Measurements from ENCODE around the gene ABCC1.

Gene ABCC1

DNA sequence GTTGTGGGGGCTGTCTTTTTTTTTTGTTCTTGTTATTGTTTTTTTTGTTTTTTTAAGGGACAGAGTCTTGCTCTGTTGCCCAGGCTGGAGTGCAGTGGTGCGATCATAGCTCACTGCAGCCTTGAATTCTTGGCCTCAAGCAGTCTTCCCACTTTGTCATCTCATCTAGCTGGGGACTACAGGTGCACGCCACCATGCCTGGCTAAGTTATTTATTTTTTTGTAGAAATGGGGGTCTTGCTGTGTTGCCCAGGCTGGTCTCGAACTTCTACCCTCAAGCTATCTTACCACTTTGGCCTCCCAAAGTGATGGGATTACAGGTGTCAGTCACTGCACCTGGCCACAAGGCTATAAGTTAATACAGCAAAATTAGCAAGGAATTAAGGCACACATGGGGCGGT lies 101.7 kb downstream of the ABCC1 start:
- no peak for DNase-seq

DNA sequence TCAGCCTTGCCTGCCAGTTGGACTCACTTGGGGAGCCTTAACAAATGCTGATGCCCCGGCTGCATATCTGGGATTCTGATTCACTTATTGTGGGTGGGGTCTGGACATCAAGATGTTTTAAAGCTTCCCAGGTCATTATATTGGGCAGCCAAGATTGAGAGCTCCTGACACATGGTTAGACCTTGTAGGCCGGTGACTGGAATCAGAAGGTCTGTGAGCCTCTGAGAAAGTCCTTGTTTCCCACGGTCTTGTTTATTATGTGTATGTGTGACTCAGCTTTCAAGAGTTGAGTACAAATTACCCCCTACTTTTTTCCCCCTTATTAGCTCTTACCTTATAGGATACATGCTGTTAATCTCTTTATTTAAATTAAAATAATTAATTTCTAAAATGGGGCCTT lies 103.5 kb downstream of the ABCC1 start:
- DNase-seq = no peak

DNA sequence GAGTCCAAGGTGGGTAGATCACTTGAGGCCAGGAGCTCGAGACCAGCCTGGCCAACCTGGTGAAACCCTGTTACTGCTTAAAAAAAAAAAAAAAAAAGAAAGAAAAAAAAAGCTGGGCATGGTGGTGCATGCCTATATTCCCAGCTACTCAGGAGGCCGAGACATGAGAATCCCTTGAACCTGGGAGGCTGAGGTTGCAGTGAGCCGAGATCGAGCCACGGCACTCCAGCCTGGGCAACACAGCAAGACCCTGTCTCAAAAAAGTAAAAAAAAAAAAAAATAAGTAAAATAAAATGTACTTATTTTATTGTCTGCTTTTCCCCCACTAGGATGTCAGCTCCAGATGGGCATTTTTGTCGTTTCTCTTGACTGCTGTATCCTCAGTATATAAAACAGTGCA lies 107.7 kb downstream of the ABCC1 start:
- no peak for DNase-seq

DNA sequence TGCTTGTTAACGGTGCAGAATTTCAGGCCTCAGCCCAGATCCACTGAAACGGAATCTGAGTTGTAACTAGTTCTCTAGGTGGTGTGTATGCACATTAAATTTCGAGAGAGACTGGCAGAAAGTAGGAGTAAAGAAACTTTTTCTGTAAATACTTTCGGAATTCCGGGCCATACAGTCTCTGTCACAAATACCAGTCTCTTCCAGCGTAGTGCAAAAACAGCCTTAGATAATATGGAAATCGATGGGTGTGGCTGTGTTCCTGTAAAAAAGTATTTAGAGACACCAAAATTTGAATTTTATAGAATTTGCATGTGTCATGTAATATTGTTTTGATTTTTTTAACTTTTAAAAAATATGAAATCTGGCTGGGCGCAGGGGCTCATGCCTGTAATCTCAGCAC lies 109.7 kb downstream of the ABCC1 start:
- no peak for DNase-seq

DNA sequence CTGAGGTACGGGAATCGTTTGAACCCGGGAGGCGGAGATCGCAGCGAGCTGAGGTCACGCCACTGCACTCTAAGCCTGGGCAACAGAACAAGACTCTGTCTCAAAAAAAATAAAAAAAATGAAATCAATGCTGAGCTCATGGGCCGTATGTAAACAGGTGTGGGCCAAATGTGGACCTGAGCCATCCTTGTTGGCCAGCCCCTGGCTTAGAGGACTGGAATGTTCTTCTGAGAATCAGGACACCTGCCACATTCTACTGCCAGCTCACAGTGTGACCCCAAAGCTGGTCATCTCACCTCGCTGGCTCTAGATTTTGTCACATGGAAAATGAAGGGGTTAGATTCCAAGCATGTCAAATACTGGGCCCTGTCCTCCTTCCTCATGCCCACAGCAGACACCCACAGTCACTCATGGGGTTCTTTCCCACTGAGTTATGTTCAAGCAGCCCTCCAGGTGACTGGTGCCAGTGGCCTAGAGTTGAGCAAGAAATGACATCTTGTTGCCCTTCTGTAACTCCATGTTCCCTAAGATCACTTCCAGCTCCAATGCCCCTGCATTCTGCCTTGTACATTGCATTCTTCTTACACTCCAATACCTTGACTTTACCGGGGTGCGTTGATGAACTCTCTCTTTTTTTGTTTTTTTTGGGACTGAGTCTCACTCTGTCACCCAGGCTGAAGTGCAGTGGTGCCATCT lies 110.6 kb downstream of the ABCC1 start:
- no peak for DNase-seq

DNA sequence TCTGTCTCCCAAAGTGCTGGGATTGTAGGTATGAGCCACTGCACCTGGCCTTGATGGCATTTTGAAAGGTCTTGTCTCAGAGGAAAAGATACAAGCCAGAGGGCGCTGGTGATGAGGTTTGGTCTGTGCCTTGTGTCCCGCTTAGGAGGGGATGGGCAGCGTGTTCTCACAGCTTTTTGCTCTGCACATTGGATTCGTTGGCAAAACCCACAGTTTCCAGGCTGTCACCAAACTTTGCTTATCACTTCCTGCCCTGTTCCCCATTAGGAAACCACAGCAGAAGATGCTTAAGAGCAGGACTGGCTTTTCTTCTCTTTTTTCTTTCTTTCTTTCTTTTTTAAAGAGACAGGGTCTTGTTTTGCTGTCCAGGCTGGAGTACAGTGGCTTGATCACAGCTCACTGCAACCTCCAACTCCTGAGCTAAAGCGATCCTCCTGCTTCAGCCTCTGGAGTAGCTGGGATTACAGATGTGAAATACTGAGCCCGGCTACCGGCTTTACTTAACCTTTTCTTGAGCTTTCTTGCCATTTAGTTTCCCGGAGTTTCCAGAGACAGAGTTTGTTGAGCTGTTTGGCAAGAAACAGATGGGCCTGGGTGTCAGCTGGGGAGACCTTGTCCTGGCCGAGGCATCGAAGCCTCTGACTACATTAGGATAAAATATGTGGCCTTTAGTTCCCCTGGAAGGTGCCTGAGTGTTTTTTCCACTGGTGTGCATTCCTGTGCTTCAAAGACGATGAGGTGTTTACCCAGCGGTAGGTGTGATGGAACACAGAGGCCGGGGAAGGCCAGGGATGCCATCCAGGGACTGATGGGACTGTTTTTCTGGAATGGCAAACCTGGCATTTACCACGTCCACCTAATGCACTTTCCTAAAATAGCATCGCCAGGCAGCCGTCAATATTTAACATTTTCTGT lies 112.9 kb downstream of the ABCC1 start:
- no peak for DNase-seq

DNA sequence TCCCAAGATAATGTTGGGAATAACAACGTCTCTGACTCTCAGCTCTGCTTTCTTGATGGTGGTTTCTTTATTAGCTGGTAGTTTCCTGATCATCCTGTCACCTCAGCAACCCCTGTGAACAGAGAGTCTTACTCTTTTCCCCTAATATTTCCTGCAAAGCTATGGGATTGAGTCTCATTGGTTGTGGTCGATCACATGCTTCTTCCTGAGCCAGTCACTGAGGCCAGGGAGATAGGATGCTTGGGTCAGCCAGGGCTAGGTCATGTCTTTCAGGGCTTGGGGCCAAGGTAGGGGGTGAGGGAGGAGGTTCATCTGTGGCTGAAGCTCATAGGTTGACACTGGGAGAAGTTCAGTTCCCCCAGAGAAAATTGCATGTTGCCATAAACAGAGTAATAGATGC lies 114.3 kb downstream of the ABCC1 start:
- no peak for DNase-seq

DNA sequence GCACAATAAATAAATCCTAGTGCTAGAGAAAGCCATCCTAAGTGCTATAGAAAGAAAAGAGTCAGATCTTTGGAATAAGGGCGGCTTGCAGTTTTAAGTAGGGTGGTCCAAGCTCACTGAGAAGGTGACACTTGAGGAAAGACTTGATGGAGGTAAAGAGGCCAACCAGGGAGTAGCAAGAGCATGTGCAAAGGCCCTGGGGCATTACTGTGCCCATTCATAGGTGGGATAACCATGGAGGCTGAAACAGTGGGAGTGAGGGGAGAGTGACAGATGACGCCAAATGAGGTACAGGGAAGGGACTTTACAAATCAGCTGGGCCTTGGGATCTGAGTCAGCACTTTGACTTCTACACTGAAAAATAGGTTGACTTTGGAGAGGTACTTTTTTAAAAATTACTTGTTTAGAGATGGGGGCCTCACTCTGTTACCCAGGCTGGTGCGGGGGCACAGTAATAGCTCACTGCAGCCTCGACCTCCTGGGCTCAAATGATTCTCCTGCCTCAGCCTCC lies 115.5 kb downstream of the ABCC1 start:
- no peak for DNase-seq

DNA sequence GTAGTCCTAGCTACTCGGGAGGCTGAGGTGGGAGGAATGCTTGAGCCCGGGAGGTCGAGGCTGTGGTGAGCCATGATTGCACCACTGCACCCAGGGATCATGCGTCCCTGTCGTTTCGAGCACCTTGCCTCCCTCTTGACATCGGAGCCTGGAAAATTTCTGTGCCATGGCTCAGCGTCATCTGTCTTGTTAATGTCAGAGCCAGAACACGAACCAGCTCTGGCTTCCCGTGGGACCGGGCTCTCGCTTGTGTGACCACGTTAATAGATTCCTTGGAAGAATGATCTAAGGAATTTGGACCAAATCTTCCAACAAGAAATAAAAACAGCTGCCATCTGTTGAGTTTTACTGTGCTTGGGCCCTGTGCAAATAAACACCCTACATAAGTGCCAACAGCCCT lies 117.7 kb downstream of the ABCC1 start:
- DNase-seq = no peak

DNA sequence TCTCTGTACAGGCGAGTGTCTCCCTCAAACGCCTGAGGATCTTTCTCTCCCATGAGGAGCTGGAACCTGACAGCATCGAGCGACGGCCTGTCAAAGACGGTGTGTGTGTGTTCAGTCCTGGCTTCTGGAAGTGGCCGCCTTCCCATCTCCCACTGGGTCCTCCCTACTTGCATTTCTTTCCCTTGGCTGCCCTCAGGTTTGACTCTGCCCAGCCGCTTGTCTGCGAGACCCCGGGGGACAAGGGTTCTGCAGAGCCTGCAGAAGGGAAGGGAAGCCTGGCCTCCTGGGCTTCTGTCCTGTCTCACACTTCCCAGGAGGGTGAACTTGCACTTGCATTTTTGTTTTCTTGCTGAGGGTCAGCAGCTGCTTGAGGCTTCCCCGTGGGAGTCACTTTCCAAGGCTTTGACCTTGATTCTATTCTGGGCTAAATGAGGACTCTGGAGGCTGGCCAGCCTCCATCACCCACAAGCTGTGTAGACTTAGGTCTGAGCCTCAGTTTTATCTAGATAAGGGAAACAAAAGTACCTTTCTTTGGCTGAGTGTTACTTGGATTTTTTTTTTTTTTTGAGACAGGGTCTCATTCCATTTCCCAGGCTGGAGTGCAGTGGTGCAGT lies 122.3 kb downstream of the ABCC1 start:
- no peak for DNase-seq

DNA sequence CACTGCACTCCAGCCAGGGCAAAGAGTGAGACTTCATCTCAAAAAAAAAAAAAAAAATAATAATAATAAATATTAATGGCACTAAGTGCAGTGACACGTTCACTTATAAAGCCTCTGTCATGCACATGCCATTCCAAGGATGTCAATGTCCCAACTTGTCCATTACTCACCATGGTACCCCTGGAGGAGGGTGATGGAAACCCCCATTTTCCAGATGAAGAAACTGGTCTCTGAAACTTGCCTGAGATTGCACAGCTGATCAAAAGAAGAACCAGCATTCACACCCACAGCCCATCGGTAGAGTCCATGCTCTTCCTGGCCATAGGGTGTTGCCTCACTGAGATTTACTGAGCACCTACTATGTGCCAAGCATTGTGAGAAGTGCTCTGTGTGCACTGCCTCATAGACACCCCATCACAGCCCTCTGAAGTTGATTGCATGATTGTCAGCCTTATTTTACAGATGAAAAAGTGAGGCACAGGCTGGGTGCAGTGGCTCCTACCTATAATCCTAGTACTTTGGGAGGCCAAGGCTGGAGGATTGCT lies 123.7 kb downstream of the ABCC1 start:
- no peak for DNase-seq

DNA sequence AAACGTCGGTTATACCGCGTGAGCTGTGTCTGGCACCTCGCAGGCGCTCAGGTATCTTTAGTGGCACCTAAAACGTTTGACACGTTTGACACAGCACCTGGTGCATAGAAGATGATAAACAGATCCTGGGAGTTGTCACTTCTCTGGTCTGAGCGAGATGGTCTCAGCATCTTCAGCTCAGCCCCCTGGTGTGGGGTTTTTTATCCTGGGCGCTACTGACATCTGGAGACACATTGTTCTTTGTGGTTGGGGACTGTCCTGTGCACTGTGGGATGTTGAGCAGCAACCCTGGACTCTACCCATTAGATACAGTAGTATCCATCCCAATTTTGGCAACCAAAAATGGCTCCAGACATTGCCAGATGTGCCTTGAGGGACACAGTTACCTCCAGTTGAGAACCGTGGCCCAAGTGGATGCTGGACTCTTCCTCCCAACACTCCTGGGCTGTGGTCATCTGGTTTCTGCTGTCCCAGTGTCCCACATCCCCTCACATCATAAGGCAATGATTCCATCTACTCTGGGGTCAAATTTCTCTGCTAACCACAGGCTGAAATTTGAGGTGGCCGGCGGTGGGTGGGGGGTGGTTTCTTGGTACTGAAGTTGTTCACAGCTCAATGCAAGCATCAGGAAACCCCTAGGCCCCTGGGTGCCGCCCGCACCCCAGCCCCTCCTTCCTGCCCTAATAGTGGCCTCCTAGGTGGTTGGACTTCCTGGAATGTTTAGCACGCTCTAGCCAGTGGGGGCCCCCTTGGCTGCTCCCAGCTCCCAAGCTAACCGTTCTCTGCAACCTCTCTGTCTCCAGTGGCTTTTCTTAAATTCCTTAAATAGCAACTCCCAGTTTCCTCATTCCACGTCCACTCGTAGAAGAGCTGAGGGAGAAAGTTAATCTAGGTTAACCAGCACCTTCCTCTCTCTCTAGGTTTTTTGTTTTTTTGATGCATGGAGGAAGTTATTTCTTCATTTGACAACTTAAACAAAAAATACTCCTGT lies 124.8 kb downstream of the ABCC1 start:
- DNase-seq = no peak

DNA sequence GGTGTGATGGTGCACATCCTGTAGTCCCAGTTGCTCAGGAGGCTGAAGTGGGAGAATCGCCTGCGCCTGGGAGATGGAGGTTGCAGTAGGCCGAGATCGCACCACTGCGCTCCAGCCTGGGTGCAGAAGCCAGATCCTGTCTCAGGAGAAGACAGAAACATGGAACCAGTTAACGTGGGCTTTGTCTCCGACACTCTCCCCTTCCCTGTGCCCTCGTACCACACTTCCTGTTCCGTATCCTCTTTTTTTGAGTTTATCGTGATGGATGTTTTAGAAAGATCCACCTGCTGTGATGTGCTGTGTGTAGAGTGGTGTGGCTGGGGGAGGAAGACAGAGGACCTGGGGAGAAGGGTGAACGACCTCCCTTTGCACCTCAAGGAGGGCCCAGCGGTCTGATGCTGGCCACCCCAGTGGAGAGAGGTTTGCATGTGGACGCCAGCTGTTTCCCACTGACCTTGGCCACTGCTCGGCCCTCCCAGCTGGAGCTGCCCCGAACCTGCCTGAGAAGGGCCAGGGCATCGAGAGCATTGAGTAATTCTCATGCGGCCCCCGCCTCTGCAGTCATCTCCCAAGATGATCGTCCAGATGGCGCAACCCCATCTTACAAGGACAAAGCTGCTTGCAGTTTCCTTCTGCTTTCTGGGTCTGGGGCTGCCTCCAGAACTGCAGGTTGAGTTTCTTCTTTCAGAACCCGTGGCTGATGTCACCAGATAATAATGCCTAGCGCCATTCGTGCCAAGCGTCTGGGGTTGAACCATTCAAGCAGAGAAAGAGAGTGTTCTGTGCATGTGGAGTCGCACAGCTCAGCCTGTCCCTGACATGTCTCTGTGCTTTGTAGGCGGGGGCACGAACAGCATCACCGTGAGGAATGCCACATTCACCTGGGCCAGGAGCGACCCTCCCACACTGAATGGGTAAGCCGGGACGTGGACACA lies 126.3 kb downstream of the ABCC1 start:
- DNase-seq = no peak

DNA sequence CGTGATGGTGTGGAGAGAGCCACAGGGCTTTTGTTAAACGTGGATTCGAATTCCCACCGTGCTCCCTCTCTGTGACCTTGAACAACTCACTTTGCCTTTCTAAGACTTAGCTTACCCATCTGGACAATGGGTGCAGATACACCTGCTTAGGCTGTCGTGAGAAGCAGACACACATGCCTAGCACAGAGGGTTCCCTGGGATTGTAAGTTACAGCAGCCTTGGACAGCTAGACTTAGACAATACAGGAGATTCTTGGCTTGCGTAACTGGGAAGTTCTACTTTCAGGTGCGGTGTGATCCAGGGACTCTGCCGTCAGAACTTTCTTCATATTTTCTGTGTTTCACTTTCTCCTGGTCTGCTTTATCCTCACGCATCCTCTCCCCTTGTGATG lies 127.0 kb downstream of the ABCC1 start:
- no peak for DNase-seq

DNA sequence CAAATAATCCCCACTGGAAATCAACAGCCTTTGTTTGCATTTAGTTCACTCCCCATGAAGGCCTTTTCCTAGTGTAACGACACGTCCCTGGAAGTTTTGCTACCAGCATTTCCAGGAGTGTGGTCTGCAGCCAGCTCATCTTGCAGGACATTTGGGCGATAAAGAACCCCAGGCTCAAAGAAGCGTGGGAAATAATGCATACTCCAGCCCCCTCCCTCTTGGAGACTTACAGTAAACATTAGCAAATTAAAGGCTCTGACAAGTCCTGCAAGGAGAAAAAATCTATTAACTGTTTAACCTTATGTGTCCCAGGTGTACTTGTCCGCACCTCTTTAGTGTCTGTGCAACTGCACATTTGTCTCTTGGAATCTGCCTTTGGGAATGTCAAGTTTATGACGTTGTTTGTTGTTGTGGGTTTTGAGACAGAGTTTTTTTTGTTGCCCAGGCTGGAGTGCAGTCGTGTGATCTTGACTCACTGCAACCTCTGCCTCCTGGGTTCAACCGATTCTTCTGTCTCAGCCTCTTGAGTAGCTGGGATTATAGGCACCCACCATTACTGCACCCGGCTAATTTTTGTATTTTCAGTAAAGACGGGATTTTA lies 131.1 kb downstream of the ABCC1 start:
- DNase-seq = no peak

DNA sequence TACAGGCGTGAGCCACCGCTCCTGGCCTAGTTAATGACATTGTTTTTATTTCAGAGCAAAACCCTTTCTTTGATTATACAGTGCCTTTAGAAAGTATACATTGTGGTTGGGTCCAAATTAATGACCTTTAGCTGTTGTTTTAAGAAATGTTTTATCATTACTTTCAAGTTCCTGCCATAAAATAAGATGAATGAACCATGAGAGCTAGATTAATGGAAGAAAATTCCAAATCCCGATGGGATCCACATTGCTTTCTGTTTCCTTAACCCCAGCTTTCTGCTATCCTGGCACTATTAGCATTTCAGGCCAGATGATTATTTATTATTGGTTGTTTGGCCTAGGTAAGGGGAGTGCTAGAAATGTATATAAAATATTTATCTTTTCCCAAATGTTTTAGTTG lies 131.7 kb downstream of the ABCC1 start:
- DNase-seq = no peak

DNA sequence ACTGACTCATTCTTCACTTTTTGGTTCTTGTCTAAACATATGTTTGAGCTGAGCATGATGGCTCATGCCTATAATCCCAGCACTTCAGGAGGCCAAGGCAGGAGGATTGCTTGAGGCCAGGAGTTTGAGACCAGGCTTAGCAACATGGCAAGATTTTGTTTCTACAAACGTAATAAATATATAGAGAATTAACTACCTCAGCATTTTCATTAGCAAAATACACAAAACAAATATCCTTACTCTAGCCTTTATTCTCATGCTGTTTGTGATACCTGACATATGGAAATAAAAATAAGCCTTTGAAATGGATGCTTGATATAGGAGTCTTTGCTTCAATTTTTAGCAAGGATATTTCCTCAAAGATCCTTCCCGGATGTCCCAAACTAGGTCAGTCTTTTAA lies 132.8 kb downstream of the ABCC1 start:
- no peak for DNase-seq

DNA sequence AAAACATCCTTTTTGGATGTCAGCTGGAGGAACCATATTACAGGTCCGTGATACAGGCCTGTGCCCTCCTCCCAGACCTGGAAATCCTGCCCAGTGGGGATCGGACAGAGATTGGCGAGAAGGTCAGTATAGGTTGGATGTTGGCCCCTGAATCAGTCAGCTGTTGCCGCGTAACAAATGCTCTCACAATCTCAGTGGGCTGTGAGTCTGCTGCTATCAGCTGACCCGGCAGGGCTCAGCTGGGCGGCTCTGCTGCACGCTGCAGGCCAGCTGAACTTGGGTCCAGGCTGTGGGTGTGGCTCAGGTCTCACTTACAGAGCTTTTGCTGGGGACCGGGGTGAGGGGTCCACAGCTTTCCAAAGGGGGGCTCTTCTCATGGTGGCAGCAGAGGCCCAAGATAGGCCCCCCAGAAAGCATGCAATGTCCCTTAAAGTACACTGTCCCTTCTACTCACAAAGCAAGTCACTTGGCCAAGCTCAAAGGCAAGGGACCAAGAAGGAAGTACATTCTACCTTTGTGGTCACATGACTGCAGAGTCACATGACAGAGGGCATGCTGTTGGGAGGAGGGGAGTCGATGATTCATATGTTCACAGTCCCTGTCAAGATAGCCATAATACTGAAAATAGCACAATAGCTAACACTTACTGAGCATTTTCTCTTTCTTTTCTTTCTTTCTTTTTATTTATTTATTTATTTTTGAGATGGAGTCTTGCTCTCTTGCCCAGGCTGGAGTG lies 134.2 kb downstream of the ABCC1 start:
- no peak for DNase-seq

DNA sequence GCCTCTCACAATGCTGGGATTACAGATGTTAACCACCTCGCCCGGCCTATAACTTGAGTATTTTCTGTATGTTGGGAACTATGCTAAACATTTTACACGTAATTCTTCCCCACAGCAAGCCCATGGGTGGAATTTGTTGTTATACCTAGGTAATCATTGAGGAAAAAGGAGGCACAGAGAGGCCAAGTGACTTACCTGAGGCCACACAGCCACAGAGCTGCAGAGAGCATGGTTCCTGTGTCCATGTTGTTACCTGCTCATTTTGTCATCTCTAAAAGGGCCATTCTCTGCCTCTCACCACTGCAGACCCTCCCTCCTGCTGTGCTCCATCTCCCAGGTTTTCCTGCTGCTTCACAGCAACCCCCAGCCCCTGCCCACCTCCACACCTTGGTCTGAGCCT lies 135.5 kb downstream of the ABCC1 start:
- DNase-seq = no peak

All from NCI-H526 treated with DMSO at 0.1 percent for 48 hours (cell line).